ENCODE data around the gene SOS2. TPM values are rescaled to one million over a fixed set of nuclear protein-coding genes. Genes with fewer than 3 reads are reported as not detected.

Gene SOS2
- total and polyA plus RNA-seq, 10 of the 15 experiments (the other 5 are each of a cell fraction or from before 2014, with no cell fraction given), result 2.1 to 16.8 (median 8.4) TPM

GRCh38 chr14:50068496-50068895, 162.9 kb downstream of the SOS2 start:
- Histone ChIP-seq H3K27ac (ENCODE audit: control insufficient read depth, insufficient read depth) (no peak overlapping the region), H3K4me1 (ENCODE audit: control insufficient read depth, insufficient read depth, low read length) (peaks cover 35% of the 10 kb centered on the region), H3K9me3 (replicated peaks; ENCODE audit: control insufficient read depth, insufficient read depth, low read length) (no peaks in the 10 kb centered on the region), H4K20me1 (ENCODE audit: control insufficient read depth, insufficient read depth) (no peaks in the 10 kb centered on the region), H2AFZ (ENCODE audit: control insufficient read depth, low read depth, low read length) (no peak overlapping the region), H3K36me3 (ENCODE audit: control insufficient read depth in 2 of 2, insufficient read depth in 2 of 2, low read length in 1 of 2) (no peaks in the 10 kb centered on the region; a peak in 1 of 4 replicates), H3K27me3 (replicated peaks in 1 of 2; ENCODE audit: control insufficient read depth in 2 of 2, insufficient read depth in 2 of 2, low read length in 1 of 2) (no peaks in the 10 kb centered on the region), H3K9ac (ENCODE audit: control insufficient read depth, insufficient read depth, low read length) (no peak overlapping the region), H3K79me2 (ENCODE audit: control insufficient read depth, insufficient read depth, low read length) (peaks cover 3% of the 10 kb centered on the region; the same call in 1 of the 2 replicates), H3K4me3 (no peak overlapping the region), H3K4me2 (ENCODE audit: control insufficient read depth, insufficient read depth) (no peak overlapping the region)
- FAIRE-seq (no peak), DNase-seq (ENCODE audit: low read depth, low spot score) (no peak), ATAC-seq (no peak)
- ChIA-PET CTCF (interaction anchor here (0.5 to 2.3 kb wide), 3 partner anchors 13 to 220 kb away, joined by 3 to 6 read pairs (median 3); no protein-coding TSS in a partner anchor), SMC1A (ENCODE audit: uncharacterized antibody, unreplicated experiment) (interaction anchor here (1.0 to 2.0 kb wide), 3 partner anchors 12 to 34 kb away, joined by 3 to 13 read pairs (median 5); no protein-coding TSS in a partner anchor), POLR2A (interaction anchor here (0.6 to 1.4 kb wide), 3 partner anchors 14 to 21 kb away, joined by 3 to 7 read pairs (median 6); no protein-coding TSS in a partner anchor), RAD21 (ENCODE audit: unreplicated experiment) (interaction anchor here (0.9 to 2.4 kb wide), 5 partner anchors 8 to 35 kb away, joined by 3 to 13 read pairs (median 4); no protein-coding TSS in a partner anchor)
- BruUV-seq (replicated peaks), result no TSS peak
- over 99% methylated on average over 7 of the region's 7 CpGs for WGBS (ENCODE audit: insufficient coverage, insufficient replicate concordance, low lambda C conversion rate, missing lambda C conversion rate)
- intact Hi-C loops (cut with micrococcal nuclease; ENCODE audit: unreplicated experiment), result no loop called here
- in situ Hi-C loops (cut with MboI), result no loop called here
- TF ChIP-seq YBX1 (IDR thresholded peaks at IDR 0.05) (no peak), NR2F1 (conservative IDR thresholded peaks at IDR 0.05) (no peak), ZNF687 (IDR thresholded peaks at IDR 0.05) (no peak)
